ENCODE results near the gene TBXA2R. TPM values are rescaled to one million over a fixed set of nuclear protein-coding genes. Genes with fewer than 3 reads are reported as not detected.
"Not testable (repeated sequence)": the region's sequence is repeated elsewhere in the genome, so short reads cannot be mapped to it uniquely, and the experiment has no call there.

Gene TBXA2R
- polyA plus RNA-seq, 1 donor, result 1.7 TPM

DNA sequence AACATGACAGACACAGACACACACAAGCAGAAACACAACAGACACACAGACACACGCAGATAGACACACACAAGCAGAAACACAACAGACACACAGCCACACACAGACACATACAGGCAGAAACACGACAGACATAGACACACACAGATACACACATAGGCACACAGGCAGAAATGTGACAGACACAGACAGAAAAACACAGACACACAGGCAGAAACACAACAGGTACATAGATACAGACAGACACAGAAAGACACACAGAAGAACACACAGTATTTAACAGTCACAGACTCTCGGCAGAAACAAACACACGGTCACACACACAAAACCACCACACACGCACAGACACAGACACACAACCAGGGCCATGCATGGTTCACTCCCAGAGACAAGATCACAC, 905 bp downstream of the TBXA2R start:
- no peak for DNase-seq (ENCODE audit: low read depth)

- no peak for DNase-seq (ENCODE audit: low read depth)
Observed at GRCh38 chr19:3605361-3605760, 1.3 kb downstream of the TBXA2R start.

DNA sequence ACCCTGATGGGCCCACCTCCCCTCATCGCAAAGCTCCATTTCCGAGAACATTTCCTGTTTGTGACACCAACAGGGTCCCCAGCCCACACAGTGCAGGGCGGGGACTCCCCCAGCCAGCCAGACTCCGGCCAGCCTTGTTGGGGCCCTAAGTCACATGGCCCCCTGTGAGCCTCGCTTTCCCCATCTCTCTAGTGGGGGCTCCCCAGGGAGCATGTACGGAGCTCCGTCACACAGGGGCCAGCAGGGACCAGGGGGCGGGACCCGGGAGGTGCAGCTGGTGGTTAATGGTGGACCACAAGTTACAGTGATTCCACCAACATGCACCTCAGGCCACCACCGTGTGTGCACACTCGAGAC, 1.7 kb downstream of the TBXA2R start:
- DNase-seq (ENCODE audit: low read depth), result no peak

DNA sequence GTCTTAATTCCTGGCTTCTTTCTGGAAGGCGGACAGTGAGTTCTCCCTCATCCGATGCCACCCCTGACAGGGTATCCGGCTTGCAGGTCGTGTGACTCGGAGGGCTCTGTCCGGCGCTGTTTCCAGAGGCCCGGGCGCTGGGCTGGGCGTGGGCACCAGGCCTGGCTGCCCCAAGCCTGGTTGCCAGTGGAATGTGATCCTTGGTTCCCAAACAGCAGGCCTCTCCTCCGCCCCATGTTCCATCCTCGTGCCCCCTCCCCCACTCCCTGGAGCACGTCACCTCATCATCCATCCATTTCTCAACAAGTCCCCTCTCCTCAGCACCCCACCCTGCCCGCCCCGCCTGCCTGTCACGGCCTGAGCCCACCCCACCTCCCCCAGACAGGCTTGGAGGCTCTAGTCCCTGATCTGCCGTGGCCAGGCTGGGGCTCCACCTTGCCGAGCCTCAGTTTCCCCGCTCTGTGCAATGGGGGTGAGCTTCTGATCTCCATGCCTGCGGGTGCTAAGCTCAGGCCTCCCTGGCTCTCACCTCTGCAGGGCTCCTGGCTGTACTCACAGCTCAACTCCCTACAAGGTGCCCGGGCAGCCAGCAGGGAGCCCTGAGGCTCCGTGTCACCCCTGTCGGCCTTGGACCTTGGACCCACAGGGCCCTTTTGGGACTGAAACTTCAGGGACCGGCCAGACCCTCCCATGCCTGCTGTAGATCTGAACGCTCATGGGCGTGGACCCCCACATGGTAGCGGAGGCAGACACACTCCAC, 2.3 kb downstream of the TBXA2R start:
- DNase-seq (ENCODE audit: low read depth), result no peak

- no peak for DNase-seq (ENCODE audit: low read depth)
Observed at GRCh38 chr19:3603121-3603811, 3.4 kb downstream of the TBXA2R start.

- no peak for DNase-seq (ENCODE audit: low read depth)
Observed at GRCh38 chr19:3601021-3601420, 5.7 kb downstream of the TBXA2R start.

- DNase-seq (ENCODE audit: low read depth), result no peak
Observed at GRCh38 chr19:3599776-3600187, 6.9 kb downstream of the TBXA2R start.

DNA sequence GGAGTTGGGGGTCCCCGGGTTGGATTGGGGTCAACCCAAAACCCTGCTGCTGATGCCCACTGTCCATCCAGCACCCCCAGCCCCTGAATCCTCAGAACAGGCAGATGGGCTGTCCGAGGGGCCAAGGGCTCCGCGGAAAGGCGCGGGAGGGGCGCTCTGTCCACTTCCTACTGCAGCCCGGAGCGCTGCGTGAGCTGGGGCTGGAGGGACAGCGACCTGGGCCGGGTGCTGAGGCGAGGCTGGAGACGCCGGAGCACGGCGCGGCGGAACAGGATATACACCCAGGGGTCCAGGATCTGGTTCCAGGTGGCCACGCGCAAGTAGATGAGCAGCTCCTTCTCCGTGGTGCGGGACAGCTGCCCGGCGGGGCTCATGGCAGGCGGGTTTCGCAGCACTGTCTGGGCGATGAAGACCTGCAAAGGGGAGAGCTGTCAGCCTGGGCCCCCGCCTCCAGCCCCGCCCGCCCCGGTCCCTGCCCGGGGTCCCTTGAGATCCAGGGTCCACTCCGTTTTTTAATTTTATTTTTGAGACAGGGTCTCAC, 11.1 kb downstream of the TBXA2R start:
- no peak for DNase-seq (ENCODE audit: low read depth)

GRCh38 chr19:3593156-3593555, 13.5 kb downstream of the TBXA2R start:
- no peak for DNase-seq (ENCODE audit: low read depth)

- DNase-seq (ENCODE audit: low read depth), result no peak
Observed at GRCh38 chr19:3591876-3592613, 14.6 kb downstream of the TBXA2R start.

- no peak for DNase-seq (ENCODE audit: low read depth)
Observed at GRCh38 chr19:3590991-3591659, 15.6 kb downstream of the TBXA2R start.

- DNase-seq (ENCODE audit: low read depth), result no peak
Observed at GRCh38 chr19:3589949-3590348, 16.7 kb downstream of the TBXA2R start.

GRCh38 chr19:3589439-3589838, 17.2 kb downstream of the TBXA2R start:
- DNase-seq (ENCODE audit: low read depth), result no peak

- DNase-seq (ENCODE audit: low read depth), result no peak
Observed at GRCh38 chr19:3586707-3587346, 19.8 kb downstream of the TBXA2R start.

DNA sequence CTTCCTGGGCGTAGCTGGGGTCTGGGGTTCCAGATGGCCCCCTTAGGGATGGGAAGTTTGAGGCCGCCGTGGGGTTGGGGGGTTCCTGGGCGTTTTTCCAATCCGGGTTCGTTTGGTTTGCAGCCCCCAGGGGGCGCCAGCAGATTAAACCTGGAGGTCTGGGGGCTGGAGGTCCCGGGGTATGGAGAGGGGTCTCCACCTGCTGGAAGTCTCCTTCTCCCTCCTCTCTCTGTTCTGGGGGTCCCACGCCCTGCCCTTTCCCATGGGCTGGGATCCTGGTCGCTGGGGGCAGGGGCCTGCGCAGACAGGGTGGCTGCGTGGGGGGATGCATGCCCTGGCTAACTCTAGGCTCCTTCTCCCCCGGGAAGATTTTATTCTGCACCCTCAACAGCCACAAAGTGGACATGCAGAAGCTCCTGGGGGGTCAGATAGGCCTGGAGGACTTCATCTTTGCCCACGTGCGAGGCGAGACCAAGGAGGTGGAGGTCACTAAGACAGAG, 20.5 kb downstream of the TBXA2R start:
- no peak for DNase-seq (ENCODE audit: low read depth)

- DNase-seq (ENCODE audit: low read depth), result no peak
Observed at GRCh38 chr19:3585301-3586126, 21.2 kb downstream of the TBXA2R start, which contains the start of gene GIPC3. Gene GIPC3 (plus strand): TSS chr19:3585478. CDS start chr19:3585598, 120 bp downstream.

DNA sequence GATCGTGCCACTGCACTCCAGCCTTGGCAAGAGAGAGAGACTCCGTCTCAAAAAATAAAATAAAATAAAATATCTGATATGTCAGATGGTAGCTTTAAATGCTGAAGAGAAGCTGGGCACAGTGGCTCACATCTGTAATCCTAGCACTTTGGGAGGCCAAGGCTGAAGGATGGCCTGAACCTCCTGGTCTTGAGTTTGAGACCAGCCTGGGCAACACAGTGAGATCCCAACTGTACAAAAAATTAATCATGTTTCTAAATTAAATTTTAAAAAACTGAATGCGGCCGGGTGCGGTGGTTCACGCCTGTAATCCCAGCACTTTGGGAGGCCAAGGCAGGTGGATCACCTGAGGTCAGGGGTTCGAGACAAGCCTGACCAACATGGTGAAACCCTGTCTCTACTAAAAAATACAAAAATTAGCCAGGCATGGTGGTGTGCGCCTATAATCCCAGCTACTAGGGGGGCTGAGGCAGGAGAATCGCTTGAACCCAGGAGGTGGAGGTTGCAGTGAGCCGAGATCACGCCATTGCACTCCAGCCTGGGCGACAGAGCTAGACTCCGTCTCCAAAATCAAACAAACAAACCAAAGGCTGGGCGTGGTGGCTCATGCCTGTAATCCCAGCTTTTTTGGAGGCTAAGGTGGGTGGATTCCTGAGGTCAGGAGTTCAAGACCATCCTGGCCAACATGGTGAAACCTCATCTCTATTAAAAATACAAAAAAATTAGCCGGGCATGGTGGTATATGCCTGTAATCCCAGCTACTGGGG, 22.5 kb downstream of the TBXA2R start:
- DNase-seq (ENCODE audit: low read depth), result not testable (repeated sequence)

DNA sequence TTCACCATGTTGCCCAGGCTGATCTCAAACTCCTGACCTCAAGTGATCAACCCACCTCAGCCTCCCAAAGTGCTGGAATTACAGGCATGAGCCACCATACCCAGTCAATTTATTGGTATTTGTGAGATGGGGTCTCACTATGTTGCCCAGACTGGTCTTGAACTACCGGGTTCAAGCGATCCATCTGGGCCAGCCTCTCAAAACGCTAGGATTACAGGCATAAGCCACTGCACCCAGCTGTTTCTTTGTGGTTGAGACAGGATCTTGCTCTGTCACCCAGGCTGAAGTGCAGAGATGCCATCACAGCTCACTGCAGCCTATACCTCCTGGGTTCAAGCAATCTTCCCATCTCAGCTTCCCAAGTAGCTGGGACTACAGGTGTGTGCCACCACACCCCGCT, 24.9 kb downstream of the TBXA2R start:
- not testable (repeated sequence) for DNase-seq (ENCODE audit: low read depth)
